HCT116 (cell line): ENCODE data around the gene CCBE1. TPM values are rescaled to one million over a fixed set of nuclear protein-coding genes. Genes with fewer than 3 reads are reported as not detected.

ENCODE experiments used
- ATAC-seq: fragments of 200-7000 bp; cut with Tn5 transposase; 2 replicates; pipeline ENCODE4 v1.9.1; 2020; ENCODE audit warnings: mild to moderate bottlenecking, moderate library complexity
- BruUV-seq: library from RNA; stranded (reverse); fragments of 400-500 nt; replicated peaks from 2 replicates; lab custom pipeline; 2021; lab: Mats Ljungman, UMichigan
- CTCF ChIA-PET: fragments of 300-600 bp; sonication (Branson Sonifier 250); formaldehyde crosslinking; loops from one replicate; lab custom pipeline; 2021; ENCODE audit warnings: antibody characterized with exemption; lab: Charles Lee
- POLR2A ChIA-PET: fragments of 300-600, 350-600 bp; sonication (Branson Sonifier 250); formaldehyde crosslinking; loops from one replicate; lab custom pipeline; 2021; ENCODE audit warnings: antibody characterized with exemption; lab: Charles Lee
- RAD21 ChIA-PET, 2 experiments: fragments of 300-600 bp; sonication (Branson Sonifier 250); formaldehyde crosslinking; loops; one replicate each; lab custom pipeline; 2023; ENCODE audit warnings: low total read pairs in 2 of 2; ENCODE audit not compliant: uncharacterized antibody in 2 of 2, unreplicated experiment in 2 of 2, low non-redundant PET in 1 of 2; lab: Charles Lee
- DNase-seq: peaks from one replicate; pipeline ENCODE4 v3.0.0-alpha.2; 2010; ENCODE audit warnings: low read depth, low spot score
- H2AFZ ChIP-seq: fragments of 200-600 bp; shearing (Covaris generic), sonication (generic); 2 replicates; pipeline ENCODE4 v1.6.1; 2017; ENCODE audit warnings: low read depth, mixed run types, mixed read lengths, antibody characterized with exemption, low read length; ENCODE audit not compliant: poor library complexity, severe bottlenecking
- H3K27ac ChIP-seq: 2 replicates; pipeline ENCODE4 v1.5.1; 2012; ENCODE audit warnings: low read depth, low read length
- H3K27me3 ChIP-seq: fragments of 200-600 bp; sonication (generic); 2 replicates; pipeline ENCODE4 v1.6.1; 2016; ENCODE audit warnings: mixed run types, low read length, mixed read lengths; ENCODE audit not compliant: insufficient read depth
- H3K36me3 ChIP-seq, 2 experiments: fragments of 200-500 bp in 1 of 2; fragments of 200-600 bp in 1 of 2; sonication (Bioruptor generic) in 1 of 2; sonication (generic) in 1 of 2; 2 replicates each; pipeline versions ENCODE4 v1.5.1 to v1.6.1; 2014 to 2016; ENCODE audit warnings: low read length in 2 of 2, inconsistent platforms in 1 of 2, mixed read lengths in 1 of 2, mixed run types in 1 of 2; ENCODE audit not compliant: insufficient read depth in 2 of 2, control insufficient read depth in 1 of 2
- H3K4me1 ChIP-seq, 2 experiments: fragments of 200-600 bp in 1 of 2; sonication (generic) in 1 of 2; 2 replicates each; pipeline versions ENCODE4 v1.5.1 to v1.6.1; 2012 to 2017; ENCODE audit warnings: low read length in 2 of 2, inconsistent platforms in 1 of 2, mild to moderate bottlenecking in 1 of 2, mixed read lengths in 1 of 2, mixed run types in 1 of 2, moderate library complexity in 1 of 2; ENCODE audit not compliant: insufficient read depth in 2 of 2, control insufficient read depth in 1 of 2
- H3K4me2 ChIP-seq: fragments of 200-600 bp; sonication (generic); 2 replicates; pipeline ENCODE4 v1.6.1; 2017; ENCODE audit warnings: mixed run types, low read length, mixed read lengths
- H3K4me3 ChIP-seq, 2 experiments: fragments of 200-600 bp in 1 of 2; sonication (generic) in 1 of 2; replicated peaks in 1 of 2; 2 replicates each; pipeline ENCODE4 v1.5.1; 2011 to 2016; ENCODE audit warnings: low read length in 2 of 2, control low read depth in 1 of 2, low read depth in 1 of 2, mild to moderate bottlenecking in 1 of 2, mixed read lengths in 1 of 2, mixed run types in 1 of 2
- H3K79me2 ChIP-seq: fragments of 200-600 bp; sonication (generic); 2 replicates; pipeline ENCODE4 v1.6.1; 2017; ENCODE audit warnings: mild to moderate bottlenecking, mixed run types, low read length, moderate library complexity, mixed read lengths; ENCODE audit not compliant: insufficient read depth
- H3K9ac ChIP-seq: fragments of 200-600 bp; sonication (generic); 2 replicates; pipeline ENCODE4 v1.6.1; 2016; ENCODE audit warnings: low read length, mixed read lengths
- H3K9me2 ChIP-seq: fragments of 200-600 bp; sonication (generic), shearing (Covaris generic); 2 replicates; pipeline ENCODE4 v1.6.1; 2017; ENCODE audit warnings: mixed run types, mild to moderate bottlenecking, moderate library complexity; ENCODE audit not compliant: insufficient read depth
- H3K9me3 ChIP-seq, 2 experiments: fragments of 200-500 bp in 1 of 2; fragments of 200-600 bp in 1 of 2; sonication (Bioruptor generic) in 1 of 2; sonication (generic) in 1 of 2; 2 replicates each; pipeline ENCODE4 v1.6.1; 2014 to 2017; ENCODE audit warnings: low read length in 2 of 2, mixed read lengths in 2 of 2, inconsistent platforms in 1 of 2, low read depth in 1 of 2, mild to moderate bottlenecking in 1 of 2, mixed run types in 1 of 2, moderate library complexity in 1 of 2; ENCODE audit not compliant: control insufficient read depth in 1 of 2, insufficient read depth in 1 of 2
- H4K20me1 ChIP-seq: fragments of 200-600 bp; sonication (generic), shearing (Covaris generic); 2 replicates; pipeline ENCODE4 v1.6.1; 2017; ENCODE audit warnings: mixed run types, mild to moderate bottlenecking, moderate library complexity; ENCODE audit not compliant: insufficient read depth
- CBX3 ChIP-seq: IDR thresholded peaks from 2 replicates; pipeline ENCODE4 v1.6.1; 2012; ENCODE audit warnings: low read depth
- EGR1 ChIP-seq: IDR thresholded peaks from 2 replicates; pipeline ENCODE4 v1.6.1; 2012; ENCODE audit warnings: low read depth
- ELF1 ChIP-seq: IDR thresholded peaks from 2 replicates; pipeline ENCODE4 v1.6.1; 2012; ENCODE audit warnings: low read depth, borderline replicate concordance
- EZH2 ChIP-seq: fragments of 200-600 bp; sonication (generic); IDR thresholded peaks from 2 replicates; pipeline ENCODE4 v1.6.1; 2017; ENCODE audit warnings: antibody characterized with exemption, mixed run types
- FOSL1 ChIP-seq: IDR thresholded peaks from 2 replicates; pipeline ENCODE4 v1.6.1; 2012; ENCODE audit warnings: low read depth
- POLR2A ChIP-seq: IDR thresholded peaks from 2 replicates; pipeline ENCODE4 v1.7.0; 2011; ENCODE audit warnings: borderline replicate concordance; ENCODE audit not compliant: insufficient read depth, insufficient read length; ENCODE audit errors: extremely low read depth
- RAD21 ChIP-seq: IDR thresholded peaks from 2 replicates; pipeline ENCODE4 v1.6.1; 2012; ENCODE audit warnings: low read depth, mild to moderate bottlenecking
- SIN3A ChIP-seq: IDR thresholded peaks from 2 replicates; pipeline ENCODE4 v1.6.1; 2012; ENCODE audit warnings: low read depth
- SP1 ChIP-seq: IDR thresholded peaks from 2 replicates; pipeline ENCODE4 v1.6.1; 2012; ENCODE audit warnings: low read depth
- SRF ChIP-seq: IDR thresholded peaks from 2 replicates; pipeline ENCODE4 v1.6.1; 2012; ENCODE audit warnings: low read depth
- ZNF274 ChIP-seq: fragments of 200-500 bp; sonication (Bioruptor generic); IDR thresholded peaks from 2 replicates; pipeline ENCODE4 v1.6.1; 2014; ENCODE audit warnings: mild to moderate bottlenecking, low read depth, low read length, inconsistent platforms
- intact Hi-C: fragments of 100-400 bp; cut with micrococcal nuclease; formaldehyde crosslinking; loops from 2 replicates; pipeline ENCODE4 v1.10.0; 2022
- total RNA-seq: library from RNA; stranded (reverse); gene quantifications from one replicate; pipeline ENCODE4 v1.2.1, GENCODE V29; 2021; ENCODE audit not compliant: unreplicated experiment
- TF ChIP-seq, protein P1 (sequence below), 3 experiments: fragments of 200-600 bp in 1 of 3; sonication (generic) in 1 of 3; IDR thresholded peaks in 2 of 3; conservative IDR thresholded peaks in 1 of 3; 2 replicates each; pipeline ENCODE4 v1.5.1; 2012 to 2017; ENCODE audit warnings: low read depth in 2 of 3, low read length in 2 of 3, antibody characterized with exemption in 1 of 3, borderline replicate concordance in 1 of 3, control low read depth in 1 of 3, mild to moderate bottlenecking in 1 of 3, mixed read lengths in 1 of 3, mixed run types in 1 of 3, moderate library complexity in 1 of 3; ENCODE audit not compliant: insufficient read depth in 1 of 3
- TF ChIP-seq, protein P2 (sequence below): IDR thresholded peaks from 2 replicates; pipeline ENCODE4 v1.6.1; 2012
- TF ChIP-seq, protein P3 (sequence below): IDR thresholded peaks from 2 replicates; pipeline ENCODE4 v1.6.1; 2012
- TF ChIP-seq, protein P4 (sequence below): IDR thresholded peaks from 2 replicates; pipeline ENCODE4 v1.6.1; 2011; ENCODE audit warnings: mild to moderate bottlenecking, low read length, moderate library complexity; ENCODE audit not compliant: insufficient replicate concordance; ENCODE audit errors: extremely low read depth
- TF ChIP-seq, protein P5 (sequence below): IDR thresholded peaks from 2 replicates; pipeline ENCODE4 v1.6.1; 2012; ENCODE audit warnings: low read depth

Gene CCBE1
- total RNA-seq, 1 experiment from 2014 or later: 0.84 TPM

DNA sequence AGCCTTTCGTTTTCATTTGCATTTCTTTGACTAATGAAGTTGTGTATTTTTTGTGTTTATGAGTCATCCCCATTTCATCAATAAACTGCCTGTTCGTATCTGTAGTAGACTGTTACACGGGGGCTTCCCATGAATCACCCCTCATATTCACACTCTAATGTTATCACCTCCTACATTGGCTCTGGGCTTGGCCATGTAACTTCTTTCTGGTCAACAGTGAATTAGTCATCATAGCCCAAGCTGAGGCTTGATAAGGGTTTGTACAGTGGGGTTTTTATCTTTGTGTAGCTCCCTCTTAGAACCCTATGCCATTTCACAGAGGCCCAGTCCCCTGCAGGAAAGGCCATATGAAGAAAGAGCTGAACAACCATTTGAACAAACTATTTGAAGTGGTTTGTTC, 151.0 kb downstream of the CCBE1 start:
- Histone ChIP-seq H2AFZ (no peak overlapping the region), H3K4me3 (no peak overlapping the region), H3K9me3 (no peaks in the 10 kb centered on the region), H4K20me1 (no peaks in the 10 kb centered on the region), H3K79me2 (no peaks in the 10 kb centered on the region), H3K27ac (no peak overlapping the region), H3K4me1 (no peaks in the 10 kb centered on the region; a peak in 1 of 4 replicates), H3K9ac (no peak overlapping the region), H3K4me2 (no peak overlapping the region), H3K9me2 (no peaks in the 10 kb centered on the region), H3K27me3 (peaks cover 19% of the 10 kb centered on the region), H3K36me3 (no peaks in the 10 kb centered on the region)
- CTCF ChIA-PET: no interaction called here
- DNase-seq (no peak), ATAC-seq (no peak)
- TF ChIP-seq RAD21 (no peak), SRF (no peak), SP1 (no peak), SIN3A (no peak), ELF1 (no peak), EZH2 (no peak), FOSL1 (no peak), CBX3 (no peak), EGR1 (no peak), ZNF274 (no peak), POLR2A (no peak)
- TF ChIP-seq, protein P1, sequence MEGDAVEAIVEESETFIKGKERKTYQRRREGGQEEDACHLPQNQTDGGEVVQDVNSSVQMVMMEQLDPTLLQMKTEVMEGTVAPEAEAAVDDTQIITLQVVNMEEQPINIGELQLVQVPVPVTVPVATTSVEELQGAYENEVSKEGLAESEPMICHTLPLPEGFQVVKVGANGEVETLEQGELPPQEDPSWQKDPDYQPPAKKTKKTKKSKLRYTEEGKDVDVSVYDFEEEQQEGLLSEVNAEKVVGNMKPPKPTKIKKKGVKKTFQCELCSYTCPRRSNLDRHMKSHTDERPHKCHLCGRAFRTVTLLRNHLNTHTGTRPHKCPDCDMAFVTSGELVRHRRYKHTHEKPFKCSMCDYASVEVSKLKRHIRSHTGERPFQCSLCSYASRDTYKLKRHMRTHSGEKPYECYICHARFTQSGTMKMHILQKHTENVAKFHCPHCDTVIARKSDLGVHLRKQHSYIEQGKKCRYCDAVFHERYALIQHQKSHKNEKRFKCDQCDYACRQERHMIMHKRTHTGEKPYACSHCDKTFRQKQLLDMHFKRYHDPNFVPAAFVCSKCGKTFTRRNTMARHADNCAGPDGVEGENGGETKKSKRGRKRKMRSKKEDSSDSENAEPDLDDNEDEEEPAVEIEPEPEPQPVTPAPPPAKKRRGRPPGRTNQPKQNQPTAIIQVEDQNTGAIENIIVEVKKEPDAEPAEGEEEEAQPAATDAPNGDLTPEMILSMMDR (IDR thresholded peaks at IDR 0.05 in 2 of 3, conservative IDR thresholded peaks at IDR 0.05 in 1 of 3; ENCODE audit: borderline replicate concordance in 1 of 3, insufficient read depth in 1 of 3, low read depth in 2 of 3, low read length in 2 of 3): no peak
- TF ChIP-seq, protein P2, sequence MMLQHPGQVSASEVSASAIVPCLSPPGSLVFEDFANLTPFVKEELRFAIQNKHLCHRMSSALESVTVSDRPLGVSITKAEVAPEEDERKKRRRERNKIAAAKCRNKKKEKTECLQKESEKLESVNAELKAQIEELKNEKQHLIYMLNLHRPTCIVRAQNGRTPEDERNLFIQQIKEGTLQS: no peak
- TF ChIP-seq, protein P3, sequence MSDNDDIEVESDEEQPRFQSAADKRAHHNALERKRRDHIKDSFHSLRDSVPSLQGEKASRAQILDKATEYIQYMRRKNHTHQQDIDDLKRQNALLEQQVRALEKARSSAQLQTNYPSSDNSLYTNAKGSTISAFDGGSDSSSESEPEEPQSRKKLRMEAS: no peak
- TF ChIP-seq, protein P4, sequence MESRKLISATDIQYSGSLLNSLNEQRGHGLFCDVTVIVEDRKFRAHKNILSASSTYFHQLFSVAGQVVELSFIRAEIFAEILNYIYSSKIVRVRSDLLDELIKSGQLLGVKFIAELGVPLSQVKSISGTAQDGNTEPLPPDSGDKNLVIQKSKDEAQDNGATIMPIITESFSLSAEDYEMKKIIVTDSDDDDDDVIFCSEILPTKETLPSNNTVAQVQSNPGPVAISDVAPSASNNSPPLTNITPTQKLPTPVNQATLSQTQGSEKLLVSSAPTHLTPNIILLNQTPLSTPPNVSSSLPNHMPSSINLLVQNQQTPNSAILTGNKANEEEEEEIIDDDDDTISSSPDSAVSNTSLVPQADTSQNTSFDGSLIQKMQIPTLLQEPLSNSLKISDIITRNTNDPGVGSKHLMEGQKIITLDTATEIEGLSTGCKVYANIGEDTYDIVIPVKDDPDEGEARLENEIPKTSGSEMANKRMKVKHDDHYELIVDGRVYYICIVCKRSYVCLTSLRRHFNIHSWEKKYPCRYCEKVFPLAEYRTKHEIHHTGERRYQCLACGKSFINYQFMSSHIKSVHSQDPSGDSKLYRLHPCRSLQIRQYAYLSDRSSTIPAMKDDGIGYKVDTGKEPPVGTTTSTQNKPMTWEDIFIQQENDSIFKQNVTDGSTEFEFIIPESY: no peak
- TF ChIP-seq, protein P5, sequence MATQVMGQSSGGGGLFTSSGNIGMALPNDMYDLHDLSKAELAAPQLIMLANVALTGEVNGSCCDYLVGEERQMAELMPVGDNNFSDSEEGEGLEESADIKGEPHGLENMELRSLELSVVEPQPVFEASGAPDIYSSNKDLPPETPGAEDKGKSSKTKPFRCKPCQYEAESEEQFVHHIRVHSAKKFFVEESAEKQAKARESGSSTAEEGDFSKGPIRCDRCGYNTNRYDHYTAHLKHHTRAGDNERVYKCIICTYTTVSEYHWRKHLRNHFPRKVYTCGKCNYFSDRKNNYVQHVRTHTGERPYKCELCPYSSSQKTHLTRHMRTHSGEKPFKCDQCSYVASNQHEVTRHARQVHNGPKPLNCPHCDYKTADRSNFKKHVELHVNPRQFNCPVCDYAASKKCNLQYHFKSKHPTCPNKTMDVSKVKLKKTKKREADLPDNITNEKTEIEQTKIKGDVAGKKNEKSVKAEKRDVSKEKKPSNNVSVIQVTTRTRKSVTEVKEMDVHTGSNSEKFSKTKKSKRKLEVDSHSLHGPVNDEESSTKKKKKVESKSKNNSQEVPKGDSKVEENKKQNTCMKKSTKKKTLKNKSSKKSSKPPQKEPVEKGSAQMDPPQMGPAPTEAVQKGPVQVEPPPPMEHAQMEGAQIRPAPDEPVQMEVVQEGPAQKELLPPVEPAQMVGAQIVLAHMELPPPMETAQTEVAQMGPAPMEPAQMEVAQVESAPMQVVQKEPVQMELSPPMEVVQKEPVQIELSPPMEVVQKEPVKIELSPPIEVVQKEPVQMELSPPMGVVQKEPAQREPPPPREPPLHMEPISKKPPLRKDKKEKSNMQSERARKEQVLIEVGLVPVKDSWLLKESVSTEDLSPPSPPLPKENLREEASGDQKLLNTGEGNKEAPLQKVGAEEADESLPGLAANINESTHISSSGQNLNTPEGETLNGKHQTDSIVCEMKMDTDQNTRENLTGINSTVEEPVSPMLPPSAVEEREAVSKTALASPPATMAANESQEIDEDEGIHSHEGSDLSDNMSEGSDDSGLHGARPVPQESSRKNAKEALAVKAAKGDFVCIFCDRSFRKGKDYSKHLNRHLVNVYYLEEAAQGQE: no peak
- POLR2A ChIA-PET: no interaction called here
- intact Hi-C loops: no loop called here
- no TSS peak for BruUV-seq
- RAD21 ChIA-PET: no interaction called here
